Hepatocyte (in vitro differentiated cells): ENCODE data around the gene NLRC5.

ENCODE experiments used
- CTCF ChIP-seq: fragments of 200-600 bp; sonication (generic); IDR thresholded peaks from 2 replicates; pipeline ENCODE4 v1.5.1; 2016; ENCODE audit warnings: antibody characterized with exemption, mild to moderate bottlenecking; ENCODE audit not compliant: poor library complexity
- EZH2 ChIP-seq: fragments of 200-600 bp; sonication (generic); IDR thresholded peaks from 2 replicates; pipeline ENCODE4 v1.6.1; 2016; ENCODE audit warnings: antibody characterized with exemption, mild to moderate bottlenecking, borderline replicate concordance

GRCh38 chr16:57105184-57105583, 115.8 kb downstream of the NLRC5 start:
- TF ChIP-seq CTCF (no peak), EZH2 (no peak)
